ENCODE measurements around the gene IRF6.
"Not testable (repeated sequence)": the region's sequence is repeated elsewhere in the genome, so short reads cannot be mapped to it uniquely, and the experiment has no call there.

Gene IRF6

GRCh38 chr1:209800984-209801834 lies 4.7 kb downstream of the IRF6 start:
- no peak overlapping the region for H3K4me3 ChIP-seq (ENCODE audit: low read length)
- H3K27me3 ChIP-seq (ENCODE audit: control insufficient read depth, insufficient read depth, low read length), result no peaks in the 10 kb centered on the region
- H3K27ac ChIP-seq (ENCODE audit: low read depth, low read length), result no peak overlapping the region
- H3K36me3 ChIP-seq (ENCODE audit: control insufficient read depth, insufficient read depth, low read length), result no peaks in the 10 kb centered on the region
- H3K9ac ChIP-seq (ENCODE audit: low read length), result no peak overlapping the region
- H3K4me1 ChIP-seq (ENCODE audit: control insufficient read depth, insufficient read depth, low read length), result no peaks in the 10 kb centered on the region

GRCh38 chr1:209797978-209798639 lies 7.8 kb downstream of the IRF6 start:
- Histone ChIP-seq H3K27ac (ENCODE audit: low read depth, low read length) (no peak overlapping the region), H3K4me1 (ENCODE audit: control insufficient read depth, insufficient read depth, low read length) (no peaks in the 10 kb centered on the region), H3K27me3 (ENCODE audit: control insufficient read depth, insufficient read depth, low read length) (no peaks in the 10 kb centered on the region), H3K9ac (ENCODE audit: low read length) (no peak overlapping the region), H3K36me3 (ENCODE audit: control insufficient read depth, insufficient read depth, low read length) (no peaks in the 10 kb centered on the region), H3K4me3 (ENCODE audit: low read length) (no peak overlapping the region)

DNA sequence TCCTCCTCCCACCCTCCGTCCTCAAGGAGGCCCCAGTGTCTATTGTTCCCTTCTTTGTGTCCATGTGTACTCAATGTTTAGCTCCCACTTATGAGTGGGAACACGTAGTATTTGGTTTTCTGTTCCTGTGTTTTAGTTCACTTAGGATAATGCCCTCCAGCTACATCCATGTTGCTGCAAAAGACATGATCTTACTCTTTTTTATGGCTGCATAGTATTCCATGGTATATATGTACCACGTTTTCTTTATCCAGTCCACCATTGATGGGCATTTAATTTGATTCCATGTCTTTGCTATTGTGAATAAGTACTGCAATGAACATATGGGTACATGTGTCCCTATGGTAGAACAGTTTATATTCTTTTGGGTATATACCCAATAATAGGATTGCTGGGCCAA lies 12.2 kb downstream of the IRF6 start:
- H3K4me3 ChIP-seq (ENCODE audit: low read length); H3K27ac ChIP-seq (ENCODE audit: low read depth, low read length); H3K27me3 ChIP-seq (ENCODE audit: control insufficient read depth, insufficient read depth, low read length); H3K9ac ChIP-seq (ENCODE audit: low read length); H3K36me3 ChIP-seq (ENCODE audit: control insufficient read depth, insufficient read depth, low read length); H3K4me1 ChIP-seq (ENCODE audit: control insufficient read depth, insufficient read depth, low read length): not testable (repeated sequence)

DNA sequence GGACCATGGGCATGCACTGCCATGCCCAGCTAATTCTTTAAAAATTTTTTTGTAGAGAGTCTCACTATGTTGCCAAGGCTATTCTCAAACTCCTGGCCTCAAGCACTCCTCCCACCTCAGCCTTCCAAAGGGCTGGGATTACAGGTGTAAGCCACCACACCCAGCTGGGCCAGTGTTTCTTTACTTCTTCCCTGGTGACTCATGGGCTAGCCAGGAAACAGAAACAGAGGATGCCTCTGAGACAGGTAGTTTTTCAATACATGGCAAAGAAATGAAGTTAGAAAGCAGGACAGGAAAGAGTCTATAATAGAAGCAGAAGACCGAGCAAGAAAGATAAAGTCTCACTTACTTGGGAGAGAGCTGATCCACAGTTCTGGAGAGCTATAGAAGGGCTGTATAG lies 14.0 kb downstream of the IRF6 start:
- Histone ChIP-seq H3K27ac (ENCODE audit: low read depth, low read length) (no peak overlapping the region), H3K36me3 (ENCODE audit: control insufficient read depth, insufficient read depth, low read length) (no peaks in the 10 kb centered on the region), H3K27me3 (ENCODE audit: control insufficient read depth, insufficient read depth, low read length) (no peaks in the 10 kb centered on the region), H3K4me3 (ENCODE audit: low read length) (no peak overlapping the region), H3K4me1 (ENCODE audit: control insufficient read depth, insufficient read depth, low read length) (peaks cover 8% of the 10 kb centered on the region), H3K9ac (ENCODE audit: low read length) (no peak overlapping the region)

DNA sequence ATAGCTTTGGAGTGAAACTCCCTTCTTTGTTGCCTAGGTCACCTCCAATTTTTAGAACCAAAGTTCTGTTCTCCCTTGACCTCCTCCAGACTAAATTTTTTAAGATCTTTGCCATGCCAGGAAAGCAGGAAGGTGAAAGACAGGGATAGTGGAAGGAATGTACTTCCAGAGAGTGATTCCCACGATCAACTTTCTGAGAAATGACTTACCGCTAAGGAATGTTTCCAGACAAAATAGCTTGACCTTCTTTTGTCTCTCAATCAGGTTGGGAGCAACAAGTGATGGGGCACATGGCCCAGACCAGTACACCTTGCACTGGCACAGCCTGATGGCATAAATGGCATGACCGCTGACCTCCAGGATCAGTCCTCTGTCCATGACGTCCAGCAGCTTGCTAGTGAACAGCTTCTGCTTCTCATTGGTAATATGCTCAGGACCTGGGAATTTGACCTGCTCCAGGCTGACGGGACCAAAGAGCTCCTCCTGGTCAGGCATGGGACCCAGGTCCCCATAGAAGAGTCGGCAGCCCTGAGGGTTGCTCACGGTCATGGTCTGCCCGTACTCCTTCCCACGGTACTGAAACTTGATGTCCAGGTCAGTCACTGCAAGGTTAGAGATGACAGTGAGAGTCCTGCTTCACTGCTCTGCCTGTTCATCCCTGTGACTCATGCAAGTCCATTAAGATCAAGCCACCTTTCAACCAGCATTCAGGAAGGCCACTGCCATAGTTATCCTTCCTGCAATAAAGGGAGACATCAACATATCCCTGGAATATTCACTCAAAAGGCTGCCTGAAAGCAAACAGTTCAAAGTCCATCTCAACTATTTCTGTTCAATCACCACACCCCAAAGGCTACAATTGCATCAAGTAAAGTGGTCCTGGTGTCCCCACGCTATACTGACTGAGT lies 15.4 kb downstream of the IRF6 start:
- Histone ChIP-seq H3K36me3 (ENCODE audit: control insufficient read depth, insufficient read depth, low read length) (no peaks in the 10 kb centered on the region), H3K27ac (ENCODE audit: low read depth, low read length) (no peak overlapping the region), H3K9ac (ENCODE audit: low read length) (no peak overlapping the region), H3K4me1 (ENCODE audit: control insufficient read depth, insufficient read depth, low read length) (peaks cover 8% of the 10 kb centered on the region), H3K4me3 (ENCODE audit: low read length) (peak overlapping the region; percentile 1), H3K27me3 (ENCODE audit: control insufficient read depth, insufficient read depth, low read length) (no peaks in the 10 kb centered on the region)

- Histone ChIP-seq H3K27ac (ENCODE audit: low read depth, low read length) (no peak overlapping the region), H3K27me3 (ENCODE audit: control insufficient read depth, insufficient read depth, low read length) (no peaks in the 10 kb centered on the region), H3K4me3 (ENCODE audit: low read length) (no peak overlapping the region), H3K9ac (ENCODE audit: low read length) (no peak overlapping the region), H3K36me3 (ENCODE audit: control insufficient read depth, insufficient read depth, low read length) (no peaks in the 10 kb centered on the region), H3K4me1 (ENCODE audit: control insufficient read depth, insufficient read depth, low read length) (peaks cover 11% of the 10 kb centered on the region)
Observed at GRCh38 chr1:209789245-209789644, 16.7 kb downstream of the IRF6 start.

DNA sequence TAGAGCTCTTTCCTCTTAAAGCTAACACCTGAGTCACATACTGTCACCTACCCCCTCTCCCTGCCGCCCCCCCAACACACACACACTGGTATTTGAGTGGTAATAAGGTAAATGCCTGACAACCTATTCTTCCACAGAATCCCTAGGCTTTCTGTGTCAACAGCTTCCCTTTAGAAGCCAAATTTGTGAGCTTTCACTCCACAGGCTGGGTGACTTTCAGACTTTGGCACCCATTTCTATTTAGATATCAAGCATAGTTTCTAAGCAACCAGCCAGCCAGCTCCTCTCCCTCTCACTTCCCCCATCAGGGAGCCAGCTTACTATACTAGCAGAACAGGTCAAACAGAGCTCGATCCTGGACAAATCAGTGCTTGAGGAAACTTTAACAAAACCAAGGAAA lies 18.4 kb downstream of the IRF6 start:
- Histone ChIP-seq H3K27ac (ENCODE audit: low read depth, low read length) (peak overlapping the region; percentile 92), H3K27me3 (ENCODE audit: control insufficient read depth, insufficient read depth, low read length) (no peaks in the 10 kb centered on the region), H3K4me3 (ENCODE audit: low read length) (peak overlapping the region; percentile 27), H3K9ac (ENCODE audit: low read length) (no peak overlapping the region), H3K4me1 (ENCODE audit: control insufficient read depth, insufficient read depth, low read length) (peaks cover 21% of the 10 kb centered on the region), H3K36me3 (ENCODE audit: control insufficient read depth, insufficient read depth, low read length) (no peaks in the 10 kb centered on the region)

- Histone ChIP-seq H3K4me1 (ENCODE audit: control insufficient read depth, insufficient read depth, low read length) (peaks cover 21% of the 10 kb centered on the region), H3K4me3 (ENCODE audit: low read length) (no peak overlapping the region), H3K27ac (ENCODE audit: low read depth, low read length) (no peak overlapping the region), H3K27me3 (ENCODE audit: control insufficient read depth, insufficient read depth, low read length) (no peaks in the 10 kb centered on the region), H3K36me3 (ENCODE audit: control insufficient read depth, insufficient read depth, low read length) (no peaks in the 10 kb centered on the region), H3K9ac (ENCODE audit: low read length) (no peak overlapping the region)
Observed at GRCh38 chr1:209786146-209786545, 19.8 kb downstream of the IRF6 start.

GRCh38 chr1:209785592-209785991 lies 20.4 kb downstream of the IRF6 start:
- Histone ChIP-seq H3K4me3 (ENCODE audit: low read length) (no peak overlapping the region), H3K27ac (ENCODE audit: low read depth, low read length) (no peak overlapping the region), H3K4me1 (ENCODE audit: control insufficient read depth, insufficient read depth, low read length) (peaks cover 21% of the 10 kb centered on the region), H3K27me3 (ENCODE audit: control insufficient read depth, insufficient read depth, low read length) (no peaks in the 10 kb centered on the region), H3K36me3 (ENCODE audit: control insufficient read depth, insufficient read depth, low read length) (no peaks in the 10 kb centered on the region), H3K9ac (ENCODE audit: low read length) (no peak overlapping the region)

DNA sequence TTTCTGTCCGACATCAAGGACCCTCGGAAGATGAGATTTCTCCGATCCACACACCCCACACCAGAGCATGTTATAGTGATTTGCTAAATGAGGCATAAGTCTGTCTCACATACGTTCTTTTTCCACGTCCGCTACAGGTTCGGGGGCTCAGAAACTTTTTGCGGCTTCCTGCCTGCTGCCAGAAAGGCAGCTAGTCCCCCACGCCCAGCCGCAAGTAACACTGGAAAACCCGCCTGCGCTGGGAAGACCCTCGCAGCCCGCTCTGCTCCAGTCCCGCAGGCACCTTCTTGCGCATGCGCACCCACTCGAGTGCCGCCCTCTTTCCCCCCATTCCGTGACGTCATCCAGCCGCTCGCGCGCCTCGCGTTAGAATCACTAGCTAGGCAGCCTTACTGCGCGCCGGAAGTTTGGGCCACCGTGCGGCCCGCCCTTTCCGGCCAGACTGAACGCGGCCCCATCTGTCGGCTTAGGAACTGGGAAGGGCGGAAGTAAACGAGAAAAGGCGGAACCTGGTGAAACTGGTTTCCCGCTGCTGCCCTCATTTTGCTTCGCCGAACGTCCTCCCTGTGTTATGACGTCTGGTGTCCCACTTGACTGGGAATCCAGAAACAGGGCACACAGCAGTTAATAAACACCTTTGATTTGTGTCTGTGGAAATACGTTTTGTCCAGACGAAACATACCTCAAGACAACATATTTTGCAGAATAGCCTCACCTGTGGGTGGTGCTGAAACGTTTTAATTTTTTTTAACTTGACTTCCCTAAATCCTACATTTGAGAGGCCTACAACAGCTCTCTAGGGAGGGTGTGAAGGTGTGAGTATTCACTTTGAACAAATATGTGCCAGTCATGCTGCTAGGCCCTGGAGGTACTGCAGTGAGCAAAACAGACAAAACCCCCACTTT lies 21.4 kb downstream of the IRF6 start, which contains the start of gene C1orf74:
Gene C1orf74 (minus strand): TSS at position 295 of the 905 bp plus-strand sequence. CDS start 925 bp downstream, outside the sequence.
- no peaks in the 10 kb centered on the region for H3K27me3 ChIP-seq (ENCODE audit: control insufficient read depth, insufficient read depth, low read length)
- peaks cover 21% of the 10 kb centered on the region for H3K4me1 ChIP-seq (ENCODE audit: control insufficient read depth, insufficient read depth, low read length)
- peak within 1 kb of the TSS; percentile 70 for H3K9ac ChIP-seq (ENCODE audit: low read length)
- H3K36me3 ChIP-seq (ENCODE audit: control insufficient read depth, insufficient read depth, low read length), result no peaks in the 10 kb centered on the region
- peak within 1 kb of the TSS; percentile 89 for H3K27ac ChIP-seq (ENCODE audit: low read depth, low read length)
- peak within 1 kb of the TSS; percentile 81 for H3K4me3 ChIP-seq (ENCODE audit: low read length)

GRCh38 chr1:209783386-209783785 lies 22.6 kb downstream of the IRF6 start:
- no peak overlapping the region for H3K9ac ChIP-seq (ENCODE audit: low read length)
- peak overlapping the region; percentile 81 for H3K4me3 ChIP-seq (ENCODE audit: low read length)
- H3K36me3 ChIP-seq (ENCODE audit: control insufficient read depth, insufficient read depth, low read length), result no peaks in the 10 kb centered on the region
- H3K27me3 ChIP-seq (ENCODE audit: control insufficient read depth, insufficient read depth, low read length), result no peaks in the 10 kb centered on the region
- no peak overlapping the region for H3K27ac ChIP-seq (ENCODE audit: low read depth, low read length)
- peaks cover 19% of the 10 kb centered on the region for H3K4me1 ChIP-seq (ENCODE audit: control insufficient read depth, insufficient read depth, low read length)

Data from rectal smooth muscle tissue (tissue), 1 donor.